Kidney capillary endothelial cell (primary cell): ENCODE measurements around the gene RHBDF1.

Experiments used
- DNase-seq: peaks from one replicate; pipeline ENCODE4 v3.0.0-alpha.2; 2018; ENCODE audit warnings: low spot score

The RHBDF1 gene, protein sequence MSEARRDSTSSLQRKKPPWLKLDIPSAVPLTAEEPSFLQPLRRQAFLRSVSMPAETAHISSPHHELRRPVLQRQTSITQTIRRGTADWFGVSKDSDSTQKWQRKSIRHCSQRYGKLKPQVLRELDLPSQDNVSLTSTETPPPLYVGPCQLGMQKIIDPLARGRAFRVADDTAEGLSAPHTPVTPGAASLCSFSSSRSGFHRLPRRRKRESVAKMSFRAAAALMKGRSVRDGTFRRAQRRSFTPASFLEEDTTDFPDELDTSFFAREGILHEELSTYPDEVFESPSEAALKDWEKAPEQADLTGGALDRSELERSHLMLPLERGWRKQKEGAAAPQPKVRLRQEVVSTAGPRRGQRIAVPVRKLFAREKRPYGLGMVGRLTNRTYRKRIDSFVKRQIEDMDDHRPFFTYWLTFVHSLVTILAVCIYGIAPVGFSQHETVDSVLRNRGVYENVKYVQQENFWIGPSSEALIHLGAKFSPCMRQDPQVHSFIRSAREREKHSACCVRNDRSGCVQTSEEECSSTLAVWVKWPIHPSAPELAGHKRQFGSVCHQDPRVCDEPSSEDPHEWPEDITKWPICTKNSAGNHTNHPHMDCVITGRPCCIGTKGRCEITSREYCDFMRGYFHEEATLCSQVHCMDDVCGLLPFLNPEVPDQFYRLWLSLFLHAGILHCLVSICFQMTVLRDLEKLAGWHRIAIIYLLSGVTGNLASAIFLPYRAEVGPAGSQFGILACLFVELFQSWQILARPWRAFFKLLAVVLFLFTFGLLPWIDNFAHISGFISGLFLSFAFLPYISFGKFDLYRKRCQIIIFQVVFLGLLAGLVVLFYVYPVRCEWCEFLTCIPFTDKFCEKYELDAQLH

GRCh38 chr16:72561-73548 is at the start of gene RHBDF1:
Gene RHBDF1, minus strand, starts transcription at chr16:72631. Its CDS starts 7,616 bp downstream, at chr16:65015.
- no peak for DNase-seq

GRCh38 chr16:120756-121155 is 48.3 kb upstream of the RHBDF1 start:
- DNase-seq = no peak

- DNase-seq = no peak
These were observed 47.5 kb upstream of the RHBDF1 start for GRCh38 chr16:119835-120491.

GRCh38 chr16:119295-119694 is 46.9 kb upstream of the RHBDF1 start:
- DNase-seq = no peak

- no peak for DNase-seq
These were observed 46.4 kb upstream of the RHBDF1 start for GRCh38 chr16:118857-119256.

- peak; percentile 40 for DNase-seq
These were observed 45.2 kb upstream of the RHBDF1 start for GRCh38 chr16:117379-118365.

GRCh38 chr16:116015-116414 is 43.6 kb upstream of the RHBDF1 start:
- no peak for DNase-seq

DNA sequence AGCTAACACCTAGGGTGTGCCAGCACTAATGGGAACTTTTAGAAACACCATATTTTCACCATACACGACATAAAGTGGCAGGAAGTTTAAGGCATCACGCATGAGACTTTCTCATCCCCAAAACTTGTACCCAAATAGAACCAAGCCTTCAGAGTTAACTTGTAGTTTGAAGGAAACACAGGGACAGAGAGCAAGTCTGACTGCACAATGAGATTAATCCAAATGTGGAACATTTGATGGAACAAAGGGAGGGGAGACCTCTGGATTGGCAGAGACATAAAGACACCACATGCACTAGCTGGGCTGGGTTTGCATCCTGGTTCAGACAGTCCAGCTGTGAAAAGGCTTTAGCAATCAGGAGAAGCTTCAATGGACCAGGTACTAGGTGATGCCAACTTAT is 41.9 kb upstream of the RHBDF1 start:
- no peak for DNase-seq

- no peak for DNase-seq
These were observed 39.9 kb upstream of the RHBDF1 start for GRCh38 chr16:112153-112840.

- DNase-seq = peak; percentile 73
These were observed 34.3 kb upstream of the RHBDF1 start for GRCh38 chr16:106623-107324.

- no peak for DNase-seq
These were observed 33.1 kb upstream of the RHBDF1 start for GRCh38 chr16:105521-105920.

- DNase-seq = no peak
These were observed 32.5 kb upstream of the RHBDF1 start for GRCh38 chr16:104928-105327.

DNA sequence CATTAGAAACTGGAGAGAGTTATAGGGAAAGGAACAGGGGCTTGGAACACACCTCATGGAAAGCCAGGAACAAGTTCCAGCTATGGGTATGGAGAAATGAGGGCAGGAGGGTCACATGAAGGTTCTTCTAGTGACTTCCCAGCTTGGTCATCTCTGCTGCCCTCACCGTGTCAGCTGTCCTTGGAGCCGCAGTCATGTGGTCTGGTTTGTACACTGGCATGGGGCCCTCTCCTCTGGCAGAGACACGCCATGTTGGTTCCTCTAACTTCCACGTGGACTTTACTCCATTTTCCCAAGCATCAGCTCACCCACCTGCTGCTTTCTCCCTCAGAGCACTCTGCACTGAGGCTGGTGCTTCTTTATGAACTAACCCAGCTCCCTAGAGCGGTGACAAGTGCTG is 31.9 kb upstream of the RHBDF1 start:
- no peak for DNase-seq

DNA sequence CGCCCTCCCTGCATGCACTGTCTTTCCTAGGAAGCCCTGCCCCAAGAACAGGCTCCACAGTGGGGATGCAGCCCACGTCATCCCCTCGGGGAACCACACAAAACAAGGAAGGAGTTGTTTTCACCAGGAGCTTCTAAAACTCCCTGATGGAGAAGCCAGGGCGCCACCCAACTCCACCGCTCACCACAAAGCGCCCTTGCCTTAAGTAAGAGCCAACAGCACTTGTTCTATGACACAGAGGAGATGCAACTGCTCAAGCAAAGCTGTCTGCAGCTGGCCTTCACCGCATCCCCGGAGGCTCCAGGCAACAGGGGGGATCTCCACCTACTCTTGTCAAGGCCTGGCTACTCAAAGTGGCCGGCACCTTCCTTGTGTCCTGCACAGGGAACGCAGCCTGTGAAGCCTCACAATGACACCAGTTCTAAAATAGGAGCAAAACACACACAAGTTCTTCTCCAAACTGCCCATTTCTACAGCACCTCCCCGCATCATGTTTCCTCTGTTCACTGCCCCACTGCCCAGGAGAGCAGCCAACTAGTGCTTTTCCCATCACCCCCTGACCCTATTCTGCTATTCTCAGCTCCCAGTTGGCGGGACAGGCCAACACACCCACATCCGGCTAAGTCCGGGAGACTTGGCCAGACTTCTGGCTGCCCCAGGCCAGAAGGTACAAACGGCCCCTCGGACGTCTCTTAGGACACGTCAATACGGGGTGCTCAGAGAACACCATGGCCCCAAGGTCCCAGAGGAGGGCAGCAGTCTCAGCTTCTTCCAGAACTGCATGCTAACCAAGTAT is 29.8 kb upstream of the RHBDF1 start:
- DNase-seq = no peak

DNA sequence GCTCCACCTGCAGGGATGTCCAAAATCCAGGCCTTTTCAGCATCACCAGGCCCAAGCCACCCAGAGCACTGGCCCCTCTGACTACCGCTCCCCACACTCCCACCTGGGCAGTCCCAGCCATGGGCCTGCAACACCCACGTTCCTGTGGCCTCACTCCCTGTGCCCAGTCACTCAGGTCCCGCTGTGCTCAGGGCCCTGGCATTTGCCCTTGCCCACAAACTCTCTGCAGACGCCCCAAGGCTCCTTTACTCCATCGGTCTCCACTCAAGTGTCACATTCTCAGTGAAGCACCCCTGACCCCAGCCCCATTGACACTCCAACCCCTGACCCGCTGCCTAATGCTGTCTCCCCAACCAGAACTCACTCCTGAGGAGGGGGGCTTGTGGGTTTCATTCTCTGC is 29.2 kb upstream of the RHBDF1 start:
- no peak for DNase-seq

DNA sequence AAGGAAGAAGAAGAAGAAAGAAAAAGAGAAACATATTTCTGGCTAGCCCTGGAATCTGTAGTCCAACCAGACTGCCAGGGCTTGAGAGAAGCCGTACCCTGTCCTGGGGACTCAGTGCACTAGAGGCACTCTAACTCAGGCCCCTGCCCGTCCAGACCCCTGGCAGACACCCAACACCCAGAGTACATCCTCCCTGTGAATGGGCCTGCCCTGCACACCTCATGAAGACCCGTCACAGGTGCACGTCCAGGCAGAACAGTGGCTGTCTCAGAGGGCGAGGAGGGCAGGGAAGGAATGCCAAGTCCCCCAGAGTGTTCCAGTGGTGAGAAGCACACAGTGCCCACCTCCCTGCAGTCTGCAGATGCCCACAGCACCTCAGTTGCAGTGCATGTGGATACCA is 28.6 kb upstream of the RHBDF1 start:
- no peak for DNase-seq

DNA sequence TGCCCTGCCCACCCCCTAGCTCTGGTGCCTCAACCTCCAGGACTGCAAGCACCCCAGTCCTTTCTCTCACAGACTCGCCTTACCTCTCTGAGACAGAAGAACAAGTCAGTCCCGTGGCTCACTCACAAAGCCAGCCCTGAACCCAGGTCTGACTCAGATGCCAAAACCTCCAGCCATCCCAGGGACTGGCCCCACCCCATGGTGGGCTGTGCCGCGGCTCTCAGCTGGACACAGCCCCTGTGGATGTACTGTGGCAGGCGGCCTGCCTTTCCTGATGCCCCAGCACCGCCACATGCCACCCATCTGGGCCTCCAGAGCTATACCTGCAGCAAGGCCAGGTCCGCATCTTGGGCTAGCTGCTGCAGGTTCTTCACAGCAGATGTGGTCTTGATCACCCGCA is 25.4 kb upstream of the RHBDF1 start:
- DNase-seq = no peak

DNA sequence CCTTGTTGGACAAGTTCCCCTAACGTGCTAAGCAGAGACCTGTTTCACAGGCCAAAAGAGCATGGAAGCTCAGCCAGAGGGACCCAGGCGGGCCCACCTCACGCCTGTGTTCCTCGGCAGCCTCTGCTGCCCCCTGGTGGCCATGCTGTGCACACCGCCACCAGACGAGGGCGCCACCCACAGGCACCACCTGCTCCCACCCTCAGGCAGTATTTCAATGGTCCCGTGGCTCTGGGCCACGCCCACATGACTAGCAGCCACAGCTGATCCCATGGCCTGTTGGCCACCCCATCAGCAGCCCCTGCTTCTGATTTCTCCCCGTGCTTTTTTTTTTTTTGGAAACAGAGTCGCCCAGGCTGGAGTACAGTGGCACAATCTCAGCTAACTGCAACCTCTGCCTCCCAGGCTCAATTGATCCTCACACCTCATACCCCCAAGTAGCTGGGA is 24.5 kb upstream of the RHBDF1 start:
- peak; percentile 75 for DNase-seq
